ENCODE measurements around the gene PMVK.
"Not testable (repeated sequence)": the region's sequence is repeated elsewhere in the genome, so short reads cannot be mapped to it uniquely, and the experiment has no call there.

Gene PMVK

GRCh38 chr1:154925335-154926170 is 11.0 kb downstream of the PMVK start:
- DNase-seq (ENCODE audit: low read depth, low spot score) = no peak

GRCh38 chr1:154923695-154924094 is 12.8 kb downstream of the PMVK start:
- no peak for DNase-seq (ENCODE audit: low read depth, low spot score)

- no peak for DNase-seq (ENCODE audit: low read depth, low spot score)
Measured at GRCh38 chr1:154913273-154913672, 23.2 kb downstream of the PMVK start.

GRCh38 chr1:154912755-154913154 is 23.8 kb downstream of the PMVK start:
- no peak for DNase-seq (ENCODE audit: low read depth, low spot score)

GRCh38 chr1:154911691-154912550 is 24.6 kb downstream of the PMVK start:
- DNase-seq (ENCODE audit: low read depth, low spot score) = no peak

- DNase-seq (ENCODE audit: low read depth, low spot score) = no peak
Measured at GRCh38 chr1:154910851-154911250, 25.7 kb downstream of the PMVK start.

GRCh38 chr1:154908937-154909336 is 27.6 kb downstream of the PMVK start:
- no peak for DNase-seq (ENCODE audit: low read depth, low spot score)

- not testable (repeated sequence) for DNase-seq (ENCODE audit: low read depth, low spot score)
Measured at GRCh38 chr1:154908129-154908528, 28.4 kb downstream of the PMVK start.

GRCh38 chr1:154906621-154907081 is 29.9 kb downstream of the PMVK start:
- DNase-seq (ENCODE audit: low read depth, low spot score) = no peak

- DNase-seq (ENCODE audit: low read depth, low spot score) = no peak
Measured at GRCh38 chr1:154902938-154903566, 33.5 kb downstream of the PMVK start.

- DNase-seq (ENCODE audit: low read depth, low spot score) = no peak
Measured at GRCh38 chr1:154901591-154901990, 34.9 kb downstream of the PMVK start.

- DNase-seq (ENCODE audit: low read depth, low spot score) = no peak
Measured at GRCh38 chr1:154899041-154899440, 37.5 kb downstream of the PMVK start.

- no peak for DNase-seq (ENCODE audit: low read depth, low spot score)
Measured at GRCh38 chr1:154896771-154897286, 39.7 kb downstream of the PMVK start.

- no peak for DNase-seq (ENCODE audit: low read depth, low spot score)
Measured at GRCh38 chr1:154895798-154896197, 40.7 kb downstream of the PMVK start.

- no peak for DNase-seq (ENCODE audit: low read depth, low spot score)
Measured at GRCh38 chr1:154891452-154891851, 45.1 kb downstream of the PMVK start.

GRCh38 chr1:154888757-154889156 is 47.8 kb downstream of the PMVK start:
- no peak for DNase-seq (ENCODE audit: low read depth, low spot score)

GRCh38 chr1:154886281-154887015 is 50.1 kb downstream of the PMVK start:
- DNase-seq (ENCODE audit: low read depth, low spot score) = no peak

- DNase-seq (ENCODE audit: low read depth, low spot score) = no peak
Measured at GRCh38 chr1:154884869-154885701, 51.4 kb downstream of the PMVK start.

- DNase-seq (ENCODE audit: low read depth, low spot score) = no peak
Measured at GRCh38 chr1:154883919-154884868, 52.3 kb downstream of the PMVK start.
